Measurements from ENCODE around the gene DECR2. TPM values are rescaled to one million over a fixed set of nuclear protein-coding genes. Genes with fewer than 3 reads are reported as not detected.

Gene DECR2
- total and polyA plus RNA-seq, 9 of the 15 experiments (the other 6 are each of a cell fraction or from before 2014, with no cell fraction given): 1.0 to 31.9 (median 10.3) TPM

DNA sequence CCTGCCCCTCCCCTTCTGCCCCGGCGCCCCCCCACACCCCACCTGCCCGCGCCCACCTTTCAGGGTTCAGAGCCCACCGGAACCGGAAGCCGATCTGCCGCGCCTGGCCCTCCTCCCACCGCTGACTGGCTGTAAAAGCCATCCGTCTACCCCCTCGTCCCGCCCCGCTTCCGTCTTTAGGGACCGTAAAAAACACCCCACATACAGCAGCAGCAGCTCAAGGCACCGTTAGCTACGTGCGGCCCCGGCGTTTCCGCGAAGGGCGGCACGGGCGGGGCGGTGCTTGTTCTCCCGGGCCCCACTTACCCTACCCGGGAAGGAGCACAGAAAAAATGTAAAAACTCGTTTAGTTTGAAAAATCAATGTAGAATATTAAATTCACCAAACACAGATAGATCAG lies 31.2 kb upstream of the DECR2 start, which contains the start of gene MRPL28 (continued):
- TF ChIP-seq MYNN (IDR thresholded peaks at IDR 0.05): 0 out of 2 replicates have a peak, but pooled peaks have one; percentile 58
- TF ChIP-seq MYNN (CRISPR knock-in tag; IDR thresholded peaks at IDR 0.05): no peak
- TF ChIP-seq ZNF717 (CRISPR knock-in tag; IDR thresholded peaks at IDR 0.05): no peak
- TF ChIP-seq, protein P1, sequence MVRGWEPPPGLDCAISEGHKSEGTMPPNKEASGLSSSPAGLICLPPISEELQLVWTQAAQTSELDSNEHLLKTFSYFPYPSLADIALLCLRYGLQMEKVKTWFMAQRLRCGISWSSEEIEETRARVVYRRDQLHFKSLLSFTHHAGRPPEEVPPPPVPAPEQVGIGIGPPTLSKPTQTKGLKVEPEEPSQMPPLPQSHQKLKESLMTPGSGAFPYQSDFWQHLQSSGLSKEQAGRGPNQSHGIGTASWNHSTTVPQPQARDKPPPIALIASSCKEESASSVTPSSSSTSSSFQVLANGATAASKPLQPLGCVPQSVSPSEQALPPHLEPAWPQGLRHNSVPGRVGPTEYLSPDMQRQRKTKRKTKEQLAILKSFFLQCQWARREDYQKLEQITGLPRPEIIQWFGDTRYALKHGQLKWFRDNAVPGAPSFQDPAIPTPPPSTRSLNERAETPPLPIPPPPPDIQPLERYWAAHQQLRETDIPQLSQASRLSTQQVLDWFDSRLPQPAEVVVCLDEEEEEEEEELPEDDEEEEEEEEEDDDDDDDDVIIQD (CRISPR knock-in tag; IDR thresholded peaks at IDR 0.05): no peak
- peak; percentile 46; the same call in 1 of the 2 replicates for TF ChIP-seq LEF1 (IDR thresholded peaks at IDR 0.05)
- no peak for TF ChIP-seq ZNF785 (CRISPR knock-in tag; IDR thresholded peaks at IDR 0.05)
- peak; percentile 58; the same call in 1 of the 2 replicates for TF ChIP-seq CHD2 (IDR thresholded peaks at IDR 0.05; ENCODE audit: low read depth, low read length)
- 0 out of 2 replicates have a peak, but pooled peaks have one; percentile 24 for TF ChIP-seq POLR2AphosphoS5 (IDR thresholded peaks at IDR 0.05; ENCODE audit: control insufficient read depth, insufficient read depth, low read depth, low read length)
- no peak for TF ChIP-seq ZNF444 (CRISPR knock-in tag; IDR thresholded peaks at IDR 0.05)
- TF ChIP-seq, protein P2, sequence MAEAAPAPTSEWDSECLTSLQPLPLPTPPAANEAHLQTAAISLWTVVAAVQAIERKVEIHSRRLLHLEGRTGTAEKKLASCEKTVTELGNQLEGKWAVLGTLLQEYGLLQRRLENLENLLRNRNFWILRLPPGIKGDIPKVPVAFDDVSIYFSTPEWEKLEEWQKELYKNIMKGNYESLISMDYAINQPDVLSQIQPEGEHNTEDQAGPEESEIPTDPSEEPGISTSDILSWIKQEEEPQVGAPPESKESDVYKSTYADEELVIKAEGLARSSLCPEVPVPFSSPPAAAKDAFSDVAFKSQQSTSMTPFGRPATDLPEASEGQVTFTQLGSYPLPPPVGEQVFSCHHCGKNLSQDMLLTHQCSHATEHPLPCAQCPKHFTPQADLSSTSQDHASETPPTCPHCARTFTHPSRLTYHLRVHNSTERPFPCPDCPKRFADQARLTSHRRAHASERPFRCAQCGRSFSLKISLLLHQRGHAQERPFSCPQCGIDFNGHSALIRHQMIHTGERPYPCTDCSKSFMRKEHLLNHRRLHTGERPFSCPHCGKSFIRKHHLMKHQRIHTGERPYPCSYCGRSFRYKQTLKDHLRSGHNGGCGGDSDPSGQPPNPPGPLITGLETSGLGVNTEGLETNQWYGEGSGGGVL (CRISPR knock-in tag; IDR thresholded peaks at IDR 0.05): no peak
- TF ChIP-seq, protein P3, sequence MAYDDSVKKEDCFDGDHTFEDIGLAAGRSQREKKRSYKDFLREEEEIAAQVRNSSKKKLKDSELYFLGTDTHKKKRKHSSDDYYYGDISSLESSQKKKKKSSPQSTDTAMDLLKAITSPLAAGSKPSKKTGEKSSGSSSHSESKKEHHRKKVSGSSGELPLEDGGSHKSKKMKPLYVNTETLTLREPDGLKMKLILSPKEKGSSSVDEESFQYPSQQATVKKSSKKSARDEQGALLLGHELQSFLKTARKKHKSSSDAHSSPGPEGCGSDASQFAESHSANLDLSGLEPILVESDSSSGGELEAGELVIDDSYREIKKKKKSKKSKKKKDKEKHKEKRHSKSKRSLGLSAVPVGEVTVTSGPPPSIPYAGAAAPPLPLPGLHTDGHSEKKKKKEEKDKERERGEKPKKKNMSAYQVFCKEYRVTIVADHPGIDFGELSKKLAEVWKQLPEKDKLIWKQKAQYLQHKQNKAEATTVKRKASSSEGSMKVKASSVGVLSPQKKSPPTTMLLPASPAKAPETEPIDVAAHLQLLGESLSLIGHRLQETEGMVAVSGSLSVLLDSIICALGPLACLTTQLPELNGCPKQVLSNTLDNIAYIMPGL (CRISPR knock-in tag; IDR thresholded peaks at IDR 0.05): no peak
- no peak for TF ChIP-seq ZNF143 (CRISPR knock-in tag; IDR thresholded peaks at IDR 0.05)
- no peak for TF ChIP-seq ZNF12 (CRISPR knock-in tag; IDR thresholded peaks at IDR 0.05)
- TF ChIP-seq SIN3B (IDR thresholded peaks at IDR 0.05; ENCODE audit: low read depth): no peak
- no peak for TF ChIP-seq PRMT5 (CRISPR knock-in tag; IDR thresholded peaks at IDR 0.05)
- 0 out of 2 replicates have a peak, but pooled peaks have one; percentile 8 for TF ChIP-seq ARID1B (IDR thresholded peaks at IDR 0.05)
- TF ChIP-seq NCOA6 (IDR thresholded peaks at IDR 0.05): no peak
- TF ChIP-seq, protein P4, sequence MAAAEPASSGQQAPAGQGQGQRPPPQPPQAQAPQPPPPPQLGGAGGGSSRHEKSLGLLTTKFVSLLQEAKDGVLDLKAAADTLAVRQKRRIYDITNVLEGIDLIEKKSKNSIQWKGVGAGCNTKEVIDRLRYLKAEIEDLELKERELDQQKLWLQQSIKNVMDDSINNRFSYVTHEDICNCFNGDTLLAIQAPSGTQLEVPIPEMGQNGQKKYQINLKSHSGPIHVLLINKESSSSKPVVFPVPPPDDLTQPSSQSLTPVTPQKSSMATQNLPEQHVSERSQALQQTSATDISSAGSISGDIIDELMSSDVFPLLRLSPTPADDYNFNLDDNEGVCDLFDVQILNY (CRISPR knock-in tag; IDR thresholded peaks at IDR 0.05): no peak
- no peak for TF ChIP-seq SMARCB1 (IDR thresholded peaks at IDR 0.05; ENCODE audit: insufficient read length, low read depth)
- TF ChIP-seq, protein P5, sequence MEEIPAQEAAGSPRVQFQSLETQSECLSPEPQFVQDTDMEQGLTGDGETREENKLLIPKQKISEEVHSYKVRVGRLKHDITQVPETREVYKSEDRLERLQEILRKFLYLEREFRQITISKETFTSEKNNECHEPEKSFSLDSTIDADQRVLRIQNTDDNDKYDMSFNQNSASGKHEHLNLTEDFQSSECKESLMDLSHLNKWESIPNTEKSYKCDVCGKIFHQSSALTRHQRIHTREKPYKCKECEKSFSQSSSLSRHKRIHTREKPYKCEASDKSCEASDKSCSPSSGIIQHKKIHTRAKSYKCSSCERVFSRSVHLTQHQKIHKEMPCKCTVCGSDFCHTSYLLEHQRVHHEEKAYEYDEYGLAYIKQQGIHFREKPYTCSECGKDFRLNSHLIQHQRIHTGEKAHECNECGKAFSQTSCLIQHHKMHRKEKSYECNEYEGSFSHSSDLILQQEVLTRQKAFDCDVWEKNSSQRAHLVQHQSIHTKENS (CRISPR knock-in tag; IDR thresholded peaks at IDR 0.05): no peak
- no peak for TF ChIP-seq ZZZ3 (IDR thresholded peaks at IDR 0.05)
- TF ChIP-seq TAF9B (IDR thresholded peaks at IDR 0.05; ENCODE audit: partially characterized antibody): no peak
- TF ChIP-seq CREM (IDR thresholded peaks at IDR 0.05; ENCODE audit: low read depth): peak; percentile 83

Measured in K562 (cell line).